Endothelial cell of umbilical vein (primary cell): ENCODE data around the gene RFPL1.

Source experiments
- EZH2 ChIP-seq: IDR thresholded peaks from 2 replicates; pipeline ENCODE4 v1.6.1; 2012; ENCODE audit warnings: borderline replicate concordance, low read depth, mild to moderate bottlenecking, moderate library complexity, low read length, inconsistent platforms; ENCODE audit not compliant: severe bottlenecking
- MYC ChIP-seq: IDR thresholded peaks from one replicate; pipeline ENCODE4 v1.6.1; 2011; ENCODE audit warnings: mild to moderate bottlenecking, low read depth, low read length
- POLR2A ChIP-seq: IDR thresholded peaks from 2 replicates; pipeline ENCODE4 v1.6.1; 2012; ENCODE audit warnings: low read depth, mild to moderate bottlenecking, control low read depth, low read length
- POLR2AphosphoS5 ChIP-seq: IDR thresholded peaks from 2 replicates; pipeline ENCODE4 v1.6.1; 2012; ENCODE audit warnings: low read depth, mild to moderate bottlenecking, control low read depth, low read length, moderate library complexity; ENCODE audit not compliant: insufficient read depth
- TF ChIP-seq, protein P1 (sequence below), 2 donors: IDR thresholded peaks; 1 replicate in 1 of 2; 2 replicates in 1 of 2; pipeline ENCODE4 v1.5.1; 2011; ENCODE audit warnings: low read length in 2 of 2, mild to moderate bottlenecking in 2 of 2, moderate library complexity in 2 of 2, control low read depth in 1 of 2, inconsistent platforms in 1 of 2, low read depth in 1 of 2; ENCODE audit not compliant: insufficient read depth in 1 of 2; ENCODE audit errors: extremely low read depth in 1 of 2

DNA sequence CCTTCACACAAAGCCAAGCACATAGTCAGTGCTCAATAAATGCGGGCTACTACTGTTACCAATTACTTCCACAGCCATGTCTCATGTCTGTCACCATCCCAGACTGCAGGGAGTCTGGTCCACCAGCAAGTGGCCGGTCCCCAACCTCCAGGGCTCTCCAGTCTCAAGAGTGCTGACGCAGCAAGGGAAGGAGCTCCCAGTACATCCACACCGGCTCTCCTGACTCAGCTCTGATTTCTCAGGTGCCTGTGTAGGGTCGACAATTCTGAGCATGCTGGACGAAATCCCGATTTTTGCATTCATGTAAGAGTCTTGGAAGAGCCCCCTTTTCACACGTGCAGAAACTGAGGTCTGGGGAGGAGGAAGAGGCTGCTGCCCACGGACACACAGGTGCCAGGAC is 31.4 kb downstream of the RFPL1 start:
- TF ChIP-seq POLR2AphosphoS5 (no peak), POLR2A (no peak), MYC (no peak), EZH2 (no peak)
- TF ChIP-seq, protein P1, sequence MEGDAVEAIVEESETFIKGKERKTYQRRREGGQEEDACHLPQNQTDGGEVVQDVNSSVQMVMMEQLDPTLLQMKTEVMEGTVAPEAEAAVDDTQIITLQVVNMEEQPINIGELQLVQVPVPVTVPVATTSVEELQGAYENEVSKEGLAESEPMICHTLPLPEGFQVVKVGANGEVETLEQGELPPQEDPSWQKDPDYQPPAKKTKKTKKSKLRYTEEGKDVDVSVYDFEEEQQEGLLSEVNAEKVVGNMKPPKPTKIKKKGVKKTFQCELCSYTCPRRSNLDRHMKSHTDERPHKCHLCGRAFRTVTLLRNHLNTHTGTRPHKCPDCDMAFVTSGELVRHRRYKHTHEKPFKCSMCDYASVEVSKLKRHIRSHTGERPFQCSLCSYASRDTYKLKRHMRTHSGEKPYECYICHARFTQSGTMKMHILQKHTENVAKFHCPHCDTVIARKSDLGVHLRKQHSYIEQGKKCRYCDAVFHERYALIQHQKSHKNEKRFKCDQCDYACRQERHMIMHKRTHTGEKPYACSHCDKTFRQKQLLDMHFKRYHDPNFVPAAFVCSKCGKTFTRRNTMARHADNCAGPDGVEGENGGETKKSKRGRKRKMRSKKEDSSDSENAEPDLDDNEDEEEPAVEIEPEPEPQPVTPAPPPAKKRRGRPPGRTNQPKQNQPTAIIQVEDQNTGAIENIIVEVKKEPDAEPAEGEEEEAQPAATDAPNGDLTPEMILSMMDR (IDR thresholded peaks at IDR 0.05; ENCODE audit: extremely low read depth in 1 of 2, insufficient read depth in 1 of 2, low read depth in 1 of 2, low read length in 2 of 2): no peak
